Activated CD4-positive, CD25-positive, alpha-beta regulatory T cell (primary cell): Measurements from ENCODE around the gene PXN.
"Not testable (repeated sequence)": the region's sequence is repeated elsewhere in the genome, so short reads cannot be mapped to it uniquely, and the experiment has no call there.

Experiments
- DNase-seq, 4 experiments: peaks; one replicate each; lab custom pipeline; 2025; lab: John Stamatoyannopoulos, UW

The PXN gene

DNA sequence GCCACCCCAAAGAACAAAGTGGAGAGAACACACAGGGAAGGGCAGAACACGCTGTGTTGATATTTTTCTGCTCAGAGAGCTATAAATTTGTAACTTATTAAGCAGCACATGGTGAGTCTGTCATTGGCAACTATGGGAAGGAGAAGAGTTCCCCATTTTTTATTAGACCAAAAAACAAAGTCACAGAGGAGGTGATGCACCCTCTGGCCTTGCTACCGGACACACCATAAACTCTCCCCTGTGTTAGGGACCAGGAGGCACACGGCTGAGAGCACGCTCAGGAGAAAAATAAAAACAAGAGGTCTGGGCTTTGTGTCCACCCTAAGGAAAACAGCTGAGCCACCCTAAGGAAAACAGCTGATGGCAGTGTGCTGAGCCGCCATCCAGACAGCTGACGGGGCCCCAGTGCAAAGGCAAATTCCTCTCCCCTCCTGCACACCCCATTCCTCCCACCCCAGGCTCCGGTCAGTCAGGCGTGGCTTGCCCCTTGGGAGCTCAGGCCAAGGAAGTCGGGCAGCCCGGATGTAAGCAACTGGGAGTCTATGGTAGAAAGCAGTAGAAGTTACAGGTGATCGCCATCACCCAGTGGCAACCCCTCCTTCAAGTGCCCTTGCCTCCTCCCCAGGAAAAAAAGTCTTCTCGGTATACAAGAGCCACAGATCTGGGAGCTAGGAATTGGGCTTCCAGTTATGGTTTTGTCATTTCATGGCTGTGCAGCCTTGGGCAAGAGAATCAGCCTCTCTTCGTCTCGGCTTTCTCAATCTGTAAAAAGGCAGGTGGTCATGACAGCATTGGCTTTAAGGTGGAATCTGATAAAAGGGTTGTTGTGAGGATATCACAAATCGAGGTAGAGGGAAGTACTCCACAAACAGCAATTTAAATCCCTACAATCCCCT lies 2.4 kb downstream of the PXN start:
- DNase-seq, result no peak

DNA sequence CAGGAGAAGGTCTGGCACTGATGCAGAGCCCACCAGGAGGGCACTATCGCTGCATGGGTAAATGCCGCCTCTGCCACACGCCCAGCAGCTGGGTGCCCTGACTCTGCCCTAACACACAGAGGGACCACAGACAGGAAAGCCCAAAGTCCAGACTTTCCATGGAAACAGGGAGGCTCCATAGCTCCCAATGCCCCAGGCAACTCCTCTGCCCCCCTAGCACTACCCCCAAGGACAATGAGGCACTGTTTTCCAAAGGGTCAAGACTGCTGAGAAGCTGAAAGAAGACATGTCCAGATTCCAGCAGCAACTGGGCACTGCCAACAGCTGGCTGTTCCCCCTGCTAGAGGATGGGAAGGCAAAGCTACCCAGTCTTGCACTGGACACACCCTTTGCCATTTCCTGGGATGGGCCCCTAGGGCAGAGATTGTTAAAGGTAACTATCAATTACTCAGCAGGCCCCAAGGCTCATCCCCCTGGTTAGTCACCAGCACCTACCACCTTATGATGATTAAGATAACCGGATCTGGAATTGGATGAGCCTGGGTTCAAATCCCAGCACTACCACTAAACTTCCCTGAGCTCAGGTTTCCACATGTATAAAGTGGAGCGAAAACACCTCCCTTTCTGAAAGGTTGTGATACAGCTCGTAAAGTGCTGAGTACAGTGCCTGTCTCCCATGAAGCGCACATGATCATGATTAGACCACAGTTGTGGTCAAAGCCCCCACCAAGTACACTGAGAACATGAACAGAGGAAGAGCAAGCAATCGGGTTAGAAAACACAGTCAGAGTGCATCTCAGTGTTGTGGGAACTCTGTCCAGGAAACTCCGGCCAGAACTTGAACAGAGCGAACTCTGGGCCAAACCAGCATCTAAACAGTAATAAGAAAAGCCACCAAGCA lies 3.3 kb downstream of the PXN start:
- DNase-seq, result no peak

DNA sequence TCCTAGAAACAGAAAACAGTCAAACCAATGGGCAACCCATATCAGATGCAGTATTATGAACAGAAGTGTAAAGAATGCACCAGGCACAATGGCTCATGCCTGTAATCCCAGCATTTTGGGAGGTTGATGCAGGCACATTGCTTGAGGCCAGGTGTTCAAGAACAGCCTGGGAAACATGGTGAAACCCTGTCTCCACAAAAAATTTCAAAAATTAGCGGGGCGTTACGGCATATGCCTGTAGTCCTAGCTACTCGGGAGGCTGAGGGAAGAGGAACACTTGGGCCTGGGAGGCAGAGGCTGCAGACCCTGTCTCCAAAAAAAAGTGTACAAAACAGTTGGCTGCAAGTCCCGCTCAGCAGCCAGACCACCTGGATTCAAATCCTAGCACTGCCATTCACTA lies 4.9 kb downstream of the PXN start:
- no peak for DNase-seq

DNA sequence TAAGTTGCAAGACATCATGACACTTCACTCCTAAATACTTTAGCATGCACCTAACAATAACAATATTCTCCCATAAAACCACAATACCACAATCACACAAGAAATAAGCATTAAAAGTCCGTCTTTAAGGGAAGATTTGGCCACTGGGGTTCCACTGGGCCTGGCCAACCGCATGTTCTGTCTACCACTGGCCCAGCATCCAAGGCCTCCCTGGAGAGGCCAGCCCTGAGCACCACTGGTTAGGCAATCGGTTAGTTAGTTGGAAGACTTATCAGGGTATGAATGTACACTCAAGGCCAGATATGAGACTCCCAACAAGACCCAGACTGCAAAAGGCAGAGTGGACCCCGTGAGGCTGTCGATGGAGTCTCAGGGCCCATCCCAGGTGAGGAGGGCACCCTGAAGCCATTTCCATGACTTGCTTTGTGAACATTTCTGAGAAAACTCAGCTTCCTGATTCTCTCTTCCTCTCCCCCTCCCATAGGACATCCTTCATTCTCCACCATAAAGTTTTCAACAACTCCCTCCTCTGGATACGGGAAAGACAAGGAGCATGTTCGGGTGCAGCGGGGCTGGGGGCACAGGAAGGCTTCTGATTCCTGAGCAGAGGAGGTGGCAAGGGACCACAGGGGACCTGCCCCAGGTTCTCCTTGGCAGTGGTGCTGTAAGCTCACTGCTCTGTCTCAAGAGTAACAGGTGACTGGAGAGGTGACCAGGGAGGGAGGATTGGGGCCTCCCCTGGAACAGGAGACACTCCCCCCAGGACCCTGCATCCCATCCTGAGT lies 5.9 kb downstream of the PXN start:
- no peak for DNase-seq

DNA sequence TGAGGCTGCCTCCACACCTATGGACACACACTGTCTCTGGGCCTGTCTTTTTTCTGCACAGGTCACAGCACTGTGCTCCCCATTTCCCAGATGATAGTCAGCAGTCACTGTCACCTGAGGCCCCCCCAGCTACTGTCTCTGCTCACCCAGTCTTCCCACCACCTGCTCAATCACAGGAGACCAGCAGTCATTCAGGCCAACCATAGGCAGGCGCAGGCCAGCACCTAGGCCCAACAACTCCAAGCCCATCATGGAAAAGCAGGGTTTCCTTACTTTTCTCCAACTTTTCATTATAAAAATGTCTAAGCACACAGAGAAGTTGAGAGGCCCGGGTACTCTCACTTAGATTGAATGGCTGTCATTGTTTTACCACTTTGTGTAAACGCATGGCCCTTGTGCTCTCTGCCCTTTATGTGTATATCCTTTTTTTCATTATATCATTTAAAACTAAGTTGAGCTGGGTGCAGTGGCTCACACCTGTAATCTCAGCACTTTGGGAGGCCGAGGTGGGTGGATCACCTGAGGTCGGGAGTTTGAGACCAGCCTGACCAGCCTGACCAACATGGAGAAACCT lies 7.1 kb downstream of the PXN start:
- DNase-seq, result no peak

- no peak for DNase-seq
These were observed 8.3 kb downstream of the PXN start for GRCh38 chr12:120257041-120257821.

DNA sequence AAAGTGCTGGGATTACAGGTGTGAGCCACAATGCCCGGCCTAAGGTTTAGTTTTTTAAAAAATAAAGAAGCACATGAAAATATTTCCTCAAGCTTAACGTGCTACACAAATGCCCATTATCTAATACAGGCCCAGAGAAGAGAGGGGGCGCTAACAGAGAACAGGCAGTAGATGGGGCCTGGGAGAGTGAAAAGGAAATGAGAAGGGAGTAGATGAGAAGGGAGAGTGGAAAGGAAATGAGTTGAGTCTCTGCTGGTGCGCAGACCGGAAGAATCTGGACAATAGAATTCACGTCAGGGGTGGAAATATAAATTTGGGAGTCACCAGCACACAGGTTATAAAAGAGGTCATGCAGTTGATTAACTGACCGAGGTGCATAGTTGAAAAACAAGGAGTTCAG lies 10.7 kb downstream of the PXN start:
- DNase-seq, result no peak

DNA sequence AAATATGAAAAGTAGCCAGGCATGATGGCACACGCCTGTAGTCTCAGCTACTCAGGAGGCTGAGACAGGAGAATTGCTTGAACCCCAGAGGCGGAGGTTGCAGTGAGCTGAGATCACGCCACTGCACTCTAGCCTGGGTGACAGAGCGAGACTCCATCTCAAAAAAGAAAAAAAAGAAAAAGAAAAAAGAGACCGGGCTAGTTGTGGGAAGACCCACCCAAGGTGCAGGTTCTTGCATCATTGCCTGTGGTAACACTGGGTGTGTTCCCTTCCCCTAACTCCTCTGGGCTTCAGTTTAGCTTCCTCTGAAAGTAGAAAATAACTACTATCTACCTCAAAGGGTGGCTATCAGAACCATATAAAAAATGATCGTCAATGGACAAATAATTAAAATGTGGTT lies 12.2 kb downstream of the PXN start:
- not testable (repeated sequence) for DNase-seq

GRCh38 chr12:120252071-120252906 lies 13.2 kb downstream of the PXN start:
- DNase-seq, result peak in 3 of 4 experiments; percentile 39 to 57 (median 54)

DNA sequence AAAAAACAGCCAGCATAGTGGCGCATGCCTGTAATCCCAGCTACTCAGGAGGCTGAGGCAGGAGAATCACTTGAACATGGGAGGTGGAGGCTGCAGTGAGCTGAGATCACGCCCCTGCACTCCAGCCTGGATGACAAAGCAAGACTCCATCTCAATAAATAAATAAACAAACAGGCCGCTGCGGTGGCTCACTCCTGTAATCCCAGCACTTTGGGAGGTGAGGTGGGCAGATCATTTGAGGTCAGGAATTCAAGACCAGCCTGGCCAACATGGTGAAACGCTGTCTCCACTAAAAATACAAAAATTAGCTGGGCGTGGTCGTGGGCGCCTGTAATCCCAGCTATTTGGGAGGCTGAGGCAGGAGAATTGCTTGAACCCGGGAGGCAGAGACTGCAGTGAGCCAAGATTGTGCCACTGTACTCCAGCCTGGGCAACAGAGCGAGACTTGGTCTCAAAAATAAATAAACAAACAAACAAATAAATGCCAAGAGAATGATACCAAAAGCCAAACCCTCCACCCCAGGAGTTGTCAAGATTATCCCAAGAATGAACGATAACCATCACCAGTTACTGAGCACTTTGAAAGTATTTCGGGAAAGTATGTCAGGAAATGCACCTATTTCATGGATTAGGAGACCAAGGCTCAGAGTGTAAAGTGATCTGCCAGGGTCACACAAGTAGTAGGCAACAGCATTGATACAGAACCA lies 14.0 kb downstream of the PXN start:
- not testable (repeated sequence) for DNase-seq

- DNase-seq, result no peak
These were observed 15.4 kb downstream of the PXN start for GRCh38 chr12:120249875-120250795.

DNA sequence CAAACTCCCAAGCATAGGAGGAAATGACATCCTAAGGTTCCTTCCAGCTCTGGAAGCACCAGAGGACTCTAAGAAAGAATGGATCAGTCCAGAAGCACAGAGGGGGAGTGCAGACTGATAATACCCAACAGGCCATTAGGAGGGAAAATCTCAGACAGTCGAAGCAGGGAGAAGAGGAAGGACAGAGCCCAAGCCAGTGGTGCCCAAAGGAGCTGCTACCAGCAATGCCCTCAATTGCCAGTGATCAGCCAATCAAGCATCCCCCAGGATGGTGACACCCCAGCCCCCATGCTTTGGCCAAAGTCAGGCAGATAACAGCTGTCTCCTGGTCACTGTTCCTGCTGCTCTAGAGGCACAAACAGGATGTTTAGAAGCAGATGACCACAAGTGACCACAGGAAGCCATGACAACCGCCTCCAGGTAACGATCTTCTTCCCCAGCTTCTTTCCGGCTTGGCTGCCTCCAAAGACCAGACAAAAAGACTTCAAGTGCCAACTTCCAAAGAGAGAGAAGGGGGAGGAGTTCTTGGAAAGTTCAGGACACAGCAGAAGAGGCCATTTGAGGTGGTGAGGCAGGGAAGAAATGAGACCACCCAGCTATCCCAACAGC lies 16.2 kb downstream of the PXN start:
- no peak for DNase-seq

GRCh38 chr12:120247621-120248030 lies 17.9 kb downstream of the PXN start:
- no peak for DNase-seq

- DNase-seq, result no peak
These were observed 18.3 kb downstream of the PXN start for GRCh38 chr12:120247183-120247582.

DNA sequence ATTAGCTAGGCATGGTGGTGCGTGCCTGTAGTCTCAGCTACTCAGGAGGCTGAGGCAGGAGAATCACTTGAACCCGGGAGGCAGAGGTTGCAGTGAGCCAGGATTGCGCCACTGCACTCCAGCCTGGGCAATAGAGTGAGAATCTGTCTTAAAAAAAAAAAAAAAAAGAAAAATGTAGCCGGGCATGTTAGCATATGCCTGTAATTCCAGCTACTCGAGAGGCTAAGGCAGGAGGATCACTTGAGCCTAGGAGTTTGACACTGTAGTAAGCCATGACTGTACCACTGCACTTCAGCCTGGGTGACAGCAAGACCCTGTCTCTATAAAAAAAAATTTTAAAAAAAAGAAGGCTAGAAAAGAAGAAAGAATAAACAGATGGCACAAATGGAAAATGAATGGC lies 18.8 kb downstream of the PXN start:
- DNase-seq, result not testable (repeated sequence)

GRCh38 chr12:120242971-120243699 lies 22.4 kb downstream of the PXN start:
- DNase-seq, result no peak

DNA sequence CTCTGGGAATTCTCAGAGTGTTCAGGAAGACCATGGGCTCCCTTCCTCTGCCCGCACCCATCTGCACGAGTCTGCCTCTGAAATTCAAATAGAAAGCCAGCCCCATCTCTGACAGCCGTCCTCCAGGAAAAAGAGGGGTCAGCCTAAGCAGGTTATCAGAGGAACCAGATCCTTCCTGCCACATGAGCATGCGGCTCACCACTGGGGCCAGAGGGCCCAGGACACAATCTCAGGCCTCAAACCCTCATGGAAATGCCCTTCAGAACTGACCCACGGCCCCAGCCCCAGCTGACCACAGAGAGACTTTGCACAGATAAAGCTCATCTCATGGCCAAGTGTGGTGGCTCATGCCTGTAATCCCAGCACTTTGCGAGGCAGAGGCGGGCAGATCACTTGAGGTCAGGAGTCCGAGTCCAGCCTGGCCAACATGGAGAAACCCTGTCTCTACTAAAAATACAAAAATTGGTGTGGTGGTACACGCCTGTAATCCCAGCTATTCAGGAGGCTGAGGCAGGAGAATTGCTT lies 23.2 kb downstream of the PXN start:
- no peak for DNase-seq
